Fibroblast of skin of left quadriceps (primary cell): ENCODE results near the gene TMEM131L.
"Not testable (repeated sequence)": the region's sequence is repeated elsewhere in the genome, so short reads cannot be mapped to it uniquely, and the experiment has no call there.

Source experiments
- DNase-seq, 2 experiments: peaks; one replicate each; pipeline ENCODE4 v3.0.0-alpha.2; 2013; ENCODE audit warnings: low read depth in 2 of 2

TMEM131L gene

DNA sequence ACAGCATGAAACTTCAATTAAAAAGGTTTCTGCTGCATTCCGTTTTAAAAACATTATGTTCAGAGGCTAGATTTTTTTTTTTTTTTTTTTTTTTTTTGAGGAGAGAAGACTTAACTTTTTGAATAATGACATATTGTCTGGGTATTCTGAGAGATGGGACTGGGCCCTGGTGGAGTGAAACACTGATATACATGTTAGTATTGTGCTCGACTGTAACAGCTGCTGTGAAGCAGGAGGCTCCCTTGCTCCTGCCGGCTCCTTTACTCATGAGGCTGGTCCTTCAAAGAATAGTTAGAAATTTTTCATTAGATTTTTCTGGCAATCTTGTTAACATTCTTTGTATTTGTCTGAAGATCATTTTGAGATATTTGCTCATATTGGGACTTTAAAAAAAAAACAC lies 73.3 kb downstream of the TMEM131L start:
- DNase-seq = no peak

DNA sequence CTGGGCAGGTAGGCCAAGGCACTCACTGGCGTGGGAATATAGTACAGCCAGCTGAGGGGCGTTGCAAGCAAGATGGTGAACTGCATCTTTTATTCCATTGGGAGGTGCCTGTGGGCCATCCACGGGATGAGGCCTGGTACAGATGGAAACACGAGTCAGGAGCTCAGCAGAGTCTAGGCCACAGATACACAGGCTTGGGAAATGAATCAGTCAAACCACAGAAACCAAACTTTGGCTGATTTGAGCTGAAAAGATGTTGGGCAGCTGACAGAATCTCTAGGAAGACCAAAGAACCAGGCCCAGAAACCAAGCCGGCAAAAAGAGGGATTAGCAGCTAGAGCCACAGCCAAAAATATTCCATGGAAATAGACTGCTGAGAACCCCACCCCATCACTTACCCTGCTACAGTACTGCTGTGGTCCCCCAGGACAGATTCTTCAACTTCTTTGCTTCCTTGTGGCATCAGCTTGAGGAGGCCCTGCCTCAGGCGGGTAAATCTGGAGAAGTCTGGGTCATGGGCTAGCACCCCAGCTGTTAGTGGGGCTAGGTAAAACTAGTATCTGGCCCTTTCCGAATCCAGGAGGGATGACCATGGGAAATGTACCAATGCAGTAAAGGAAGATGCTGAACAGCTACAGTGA lies 75.4 kb downstream of the TMEM131L start:
- peak; percentile 96 for DNase-seq

DNA sequence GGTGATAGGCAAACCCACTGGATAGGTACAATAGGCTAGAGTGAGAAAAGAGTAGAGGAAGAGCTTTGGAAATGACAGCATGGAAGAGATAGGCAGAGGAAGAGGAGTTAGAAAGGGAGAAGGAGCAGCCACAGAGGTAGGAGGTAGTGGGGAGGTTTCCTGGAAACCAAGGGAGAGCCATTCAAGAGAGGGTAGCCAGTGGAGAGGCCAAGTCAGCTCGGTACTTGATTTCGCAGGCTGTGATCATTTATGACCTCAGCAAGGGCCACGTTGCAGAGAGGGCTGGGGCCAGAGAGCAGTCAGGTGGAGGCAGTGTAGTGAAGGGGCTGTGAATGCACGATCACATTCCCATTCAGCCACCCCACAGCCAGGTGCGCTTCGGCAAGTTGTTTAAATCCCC lies 76.0 kb downstream of the TMEM131L start:
- no peak for DNase-seq

DNA sequence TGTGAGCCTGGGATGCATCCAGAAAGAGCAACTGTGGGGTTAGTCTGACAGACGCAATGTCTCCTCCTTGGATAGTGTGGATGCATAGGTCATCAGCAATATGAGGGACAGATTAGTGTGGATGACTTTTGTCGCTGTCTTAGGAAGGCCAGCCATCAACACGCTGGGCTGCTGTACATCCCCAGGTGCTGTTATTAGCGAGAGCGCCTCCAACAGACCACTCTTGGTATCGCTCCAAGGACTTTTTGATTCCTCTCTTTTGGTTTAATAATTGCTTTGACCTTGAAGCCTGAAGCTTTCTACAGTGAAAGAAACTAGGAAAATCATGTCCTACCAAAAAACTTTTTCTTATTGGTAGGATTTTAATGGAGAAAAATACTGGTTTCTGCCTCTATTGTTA lies 76.7 kb downstream of the TMEM131L start:
- no peak for DNase-seq

DNA sequence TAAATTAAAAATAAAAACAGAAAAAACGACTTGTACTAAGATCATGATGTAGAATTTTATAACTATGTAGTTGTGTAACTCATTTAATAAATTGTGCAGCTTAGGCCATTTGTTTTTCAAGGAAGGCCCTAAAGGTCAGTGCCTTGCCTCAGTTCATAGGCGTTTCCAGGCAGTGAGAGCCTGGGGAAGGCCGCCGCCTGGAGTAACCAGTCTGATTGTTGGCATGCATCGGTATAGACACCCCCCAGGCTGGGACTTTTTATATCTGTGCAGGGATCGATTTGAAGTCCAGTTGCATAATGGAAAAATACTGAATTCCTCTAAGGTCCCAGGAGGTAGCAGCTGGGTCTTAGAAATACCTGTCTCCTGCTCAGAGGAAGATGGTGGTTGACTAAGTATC lies 77.2 kb downstream of the TMEM131L start:
- DNase-seq = no peak

DNA sequence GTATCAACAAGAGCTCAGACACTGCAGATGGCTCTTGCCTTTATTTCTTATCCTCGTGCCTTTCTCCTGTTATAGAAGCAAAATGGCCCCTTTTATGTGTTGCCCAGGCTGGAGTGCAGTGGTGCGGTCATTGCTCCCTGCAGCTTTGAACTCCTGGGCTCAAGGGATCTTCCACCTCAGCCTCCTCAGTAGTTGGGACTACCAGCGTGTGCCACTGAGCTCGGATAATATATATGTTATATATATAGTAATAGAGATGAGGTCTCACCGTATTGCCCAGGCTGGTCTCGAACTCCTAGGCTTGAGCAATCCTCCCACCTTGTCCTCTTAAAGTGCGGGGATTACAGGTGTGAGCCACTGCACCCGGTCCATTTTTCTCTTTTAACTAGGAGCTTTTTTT lies 79.7 kb downstream of the TMEM131L start:
- DNase-seq = no peak

DNA sequence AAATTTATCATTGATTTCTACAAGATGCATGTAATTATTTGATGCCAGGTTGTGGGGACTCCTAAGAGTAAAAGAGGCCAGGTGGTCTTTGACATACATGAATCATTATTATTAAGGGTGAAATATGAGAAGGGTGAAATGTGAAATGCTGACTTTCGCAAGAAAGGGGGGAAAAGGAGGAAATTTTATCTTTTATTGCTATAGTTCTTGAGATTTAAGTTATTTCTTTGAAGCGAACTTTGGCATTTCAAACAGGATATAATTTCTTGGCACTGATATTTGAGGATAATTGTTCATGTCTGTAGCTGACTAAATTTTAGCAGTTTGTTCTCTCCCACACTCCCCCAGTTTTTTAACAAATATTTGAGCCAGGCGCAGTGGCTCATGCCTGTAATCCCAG lies 80.1 kb downstream of the TMEM131L start:
- DNase-seq = no peak

DNA sequence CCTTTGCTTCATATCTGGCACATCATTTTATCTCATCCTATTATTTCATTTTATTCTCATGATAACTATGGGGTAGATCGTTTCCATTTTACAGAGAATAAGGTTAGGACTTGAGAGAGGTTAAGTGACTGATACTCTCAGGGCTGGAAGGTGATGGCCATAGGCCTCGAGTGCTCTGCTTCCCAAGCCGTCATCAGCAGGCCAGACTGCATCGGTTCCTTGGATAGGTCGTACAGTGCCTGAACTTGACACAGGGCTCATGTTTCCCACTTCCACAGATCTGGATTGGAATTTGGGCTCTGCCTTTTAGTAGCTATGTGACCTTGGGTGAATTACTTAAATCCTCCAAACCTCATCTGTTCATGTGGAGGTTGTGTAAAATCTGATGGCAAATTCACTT lies 81.4 kb downstream of the TMEM131L start:
- DNase-seq = no peak

DNA sequence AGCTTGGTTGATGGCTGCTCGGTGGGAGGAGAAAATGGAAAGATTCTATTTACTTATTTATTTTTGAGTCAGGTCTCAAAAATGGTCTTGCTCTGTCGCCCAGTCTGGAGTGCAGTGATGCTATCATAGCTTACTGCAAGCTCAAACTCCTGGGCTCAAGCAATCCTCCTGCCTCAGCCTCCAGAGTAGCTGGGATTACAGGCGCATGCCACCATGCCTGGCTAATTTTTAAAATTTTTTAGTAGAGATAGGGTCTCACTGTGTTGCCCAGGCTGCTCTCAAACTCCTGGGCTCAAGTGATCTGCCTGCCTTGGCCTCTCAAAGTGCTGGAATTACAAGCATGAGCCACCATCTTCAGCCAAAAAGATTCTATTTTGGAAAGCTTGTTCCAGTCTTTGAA lies 82.7 kb downstream of the TMEM131L start:
- DNase-seq = not testable (repeated sequence)

DNA sequence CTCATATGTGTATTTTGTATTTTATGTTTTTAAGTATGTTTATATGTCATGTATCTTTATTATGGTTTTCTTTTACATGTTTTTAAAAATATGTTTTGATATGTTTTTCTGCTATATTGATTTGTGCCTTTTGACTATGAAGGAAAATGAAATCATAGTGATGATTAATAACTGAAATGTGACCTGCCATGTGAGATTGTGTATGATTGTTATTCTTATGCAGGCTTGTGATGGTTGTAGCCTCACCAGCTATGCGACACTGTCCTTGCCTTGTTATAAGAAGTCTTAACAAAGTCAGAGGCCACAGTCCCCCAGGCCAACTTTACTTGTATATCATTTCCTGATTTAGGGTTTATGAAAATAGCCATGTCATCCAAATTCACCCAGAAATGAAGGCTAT lies 83.2 kb downstream of the TMEM131L start:
- no peak for DNase-seq

DNA sequence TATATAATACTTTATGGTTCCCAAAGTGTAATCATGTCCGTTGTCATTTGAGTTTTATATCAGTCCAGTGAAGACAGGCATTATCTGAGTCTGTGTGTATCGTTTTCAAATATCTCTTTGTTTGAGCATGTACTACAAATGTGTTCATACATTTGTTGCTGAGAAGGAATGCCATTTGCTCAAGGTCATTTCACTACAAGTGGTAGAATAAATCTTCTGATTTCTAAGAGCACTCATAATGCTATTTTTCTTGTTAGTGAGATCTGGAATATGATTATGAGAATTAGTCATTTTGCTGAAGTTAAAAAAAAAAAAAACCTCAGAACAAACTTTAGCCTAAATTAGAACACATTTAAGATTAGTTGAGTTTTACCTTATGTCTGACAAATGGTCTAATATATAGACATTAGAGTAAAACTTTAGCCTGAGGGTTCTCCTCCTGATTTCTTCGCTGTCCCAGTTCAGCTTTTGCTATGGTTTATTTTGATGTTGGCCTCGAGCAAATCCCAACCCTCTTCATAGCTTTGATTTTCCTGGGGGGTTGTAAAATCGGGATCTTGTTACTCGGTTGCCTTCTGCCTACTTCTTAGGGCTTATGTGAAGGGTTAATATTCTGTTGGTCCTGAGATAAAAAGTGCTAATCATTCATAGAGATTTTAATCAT lies 87.1 kb downstream of the TMEM131L start:
- DNase-seq = no peak

DNA sequence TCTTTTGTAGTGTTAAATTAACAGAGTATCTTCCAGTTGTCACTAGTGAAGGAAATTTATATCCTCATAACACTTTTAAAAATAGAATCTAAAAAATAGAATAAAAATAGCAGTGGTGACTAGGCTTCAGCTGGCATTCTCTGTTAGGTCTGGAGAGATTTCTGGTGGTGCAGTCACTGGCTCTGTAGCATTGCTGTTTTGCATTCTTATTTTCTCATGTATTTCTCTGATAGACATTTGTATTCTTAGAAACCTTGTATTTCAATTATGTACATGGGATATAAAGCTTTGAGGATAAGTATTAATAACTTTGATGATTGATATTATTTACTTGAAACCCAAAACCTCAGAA lies 87.6 kb downstream of the TMEM131L start:
- no peak for DNase-seq

DNA sequence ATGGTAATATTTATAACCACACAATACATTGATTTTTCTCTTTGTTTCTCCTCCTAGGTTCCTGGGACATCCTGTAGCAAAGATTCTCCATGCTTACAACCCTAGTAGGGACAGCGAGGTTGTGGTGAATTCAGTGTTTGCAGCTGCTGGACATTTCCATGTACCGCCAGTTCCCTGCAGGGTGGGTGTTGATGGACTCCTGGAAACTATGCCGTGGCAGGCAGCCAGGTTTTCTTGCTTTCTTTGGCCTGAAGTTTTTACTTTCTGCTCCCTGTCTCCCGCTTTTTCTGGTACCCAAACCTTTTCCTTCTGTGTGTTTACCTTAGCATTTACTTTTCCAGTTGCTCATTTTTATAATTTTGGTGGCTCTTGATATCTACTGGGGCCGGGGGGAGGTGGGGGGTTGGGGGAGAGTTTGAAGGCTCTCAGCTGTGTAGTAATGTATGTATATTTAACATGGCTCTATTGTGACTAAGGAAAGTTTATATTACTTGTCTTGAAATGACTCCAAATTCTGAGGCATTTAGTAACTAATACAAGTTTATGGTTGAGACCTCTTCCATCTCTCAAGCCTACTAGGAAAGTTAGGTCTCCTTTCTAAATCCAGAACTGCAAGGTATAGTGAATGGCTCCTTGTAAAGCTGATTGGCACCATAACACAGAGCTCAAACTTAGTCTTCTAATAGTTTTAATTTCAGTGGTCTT lies 89.7 kb downstream of the TMEM131L start:
- peak; percentile 66 to 69 for DNase-seq

DNA sequence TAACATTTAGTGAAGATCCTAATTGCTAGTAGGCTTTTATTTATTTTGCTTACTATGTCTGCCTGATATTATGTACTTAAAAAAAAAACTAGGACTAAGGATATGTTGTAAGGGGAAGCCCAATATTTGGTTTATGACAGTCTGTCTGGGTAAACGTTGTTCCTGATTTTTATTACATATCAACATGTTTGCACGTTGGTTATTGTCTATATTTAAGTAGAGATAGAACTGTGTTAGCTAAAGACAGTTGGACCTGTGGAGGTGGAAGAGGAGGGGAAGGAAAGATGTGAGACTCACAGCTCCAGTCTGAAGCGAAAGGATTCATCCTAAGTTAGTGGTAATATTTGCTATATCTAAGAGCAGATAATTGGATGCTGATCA lies 90.3 kb downstream of the TMEM131L start:
- DNase-seq = no peak

DNA sequence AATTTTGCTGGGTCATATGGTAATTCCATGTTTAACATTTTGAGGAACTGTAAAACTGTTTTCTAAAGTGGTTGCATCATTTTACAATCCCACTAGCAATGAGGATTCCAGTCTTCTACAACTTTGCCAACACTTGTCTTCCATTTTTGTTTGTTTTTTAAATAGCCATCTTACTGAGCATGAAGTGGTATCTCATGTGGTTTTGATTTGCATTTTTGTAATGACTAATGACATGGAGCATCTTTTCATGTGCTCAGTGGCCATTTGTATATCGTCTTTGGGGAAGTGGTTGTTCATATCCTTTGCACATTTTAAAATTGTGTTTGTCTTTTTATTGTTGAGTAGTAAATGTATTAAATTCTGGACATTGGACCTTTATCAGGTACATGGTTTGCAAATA lies 94.7 kb downstream of the TMEM131L start:
- no peak for DNase-seq

DNA sequence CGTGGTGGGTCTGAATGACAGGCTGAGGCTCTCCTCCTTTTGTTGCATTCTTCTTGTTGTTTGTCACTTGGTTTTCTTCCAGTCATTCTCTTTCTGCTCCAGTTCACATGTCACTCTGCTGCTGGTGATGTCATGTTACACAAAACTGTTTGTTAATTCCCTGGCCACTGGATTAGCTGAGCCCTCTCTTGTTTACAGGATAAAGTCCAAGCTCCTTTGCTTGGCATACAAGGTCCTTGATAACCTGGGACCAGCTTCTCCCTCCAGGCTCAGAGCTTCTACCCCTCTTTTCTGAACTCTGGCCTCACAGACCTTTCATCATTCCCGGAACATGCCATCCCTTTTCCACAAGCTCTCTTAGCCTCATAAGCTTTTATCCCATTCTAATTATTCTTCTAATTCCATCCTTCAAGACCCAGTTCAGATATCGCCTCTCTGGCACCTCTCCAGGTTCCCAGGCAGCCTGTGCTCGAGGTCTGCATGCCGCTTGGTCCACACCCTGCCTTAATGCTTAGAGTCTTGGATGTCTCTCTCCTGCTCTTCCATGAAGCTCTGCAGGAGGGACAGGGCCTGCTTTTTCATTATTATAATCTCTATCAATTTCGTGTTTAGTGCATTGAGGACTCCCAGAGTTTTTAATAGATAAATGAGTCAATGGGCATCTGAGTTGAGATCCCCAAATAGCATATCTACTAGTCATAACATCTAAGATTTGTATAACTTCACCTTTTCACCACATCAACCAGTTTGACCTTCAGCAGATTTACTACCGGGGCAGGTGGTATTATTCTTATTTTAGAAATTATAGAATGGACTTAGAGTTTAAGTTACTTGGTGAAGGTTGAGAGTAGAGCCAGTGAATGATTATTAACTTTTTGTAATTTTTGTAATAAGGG lies 98.7 kb downstream of the TMEM131L start:
- no peak for DNase-seq

DNA sequence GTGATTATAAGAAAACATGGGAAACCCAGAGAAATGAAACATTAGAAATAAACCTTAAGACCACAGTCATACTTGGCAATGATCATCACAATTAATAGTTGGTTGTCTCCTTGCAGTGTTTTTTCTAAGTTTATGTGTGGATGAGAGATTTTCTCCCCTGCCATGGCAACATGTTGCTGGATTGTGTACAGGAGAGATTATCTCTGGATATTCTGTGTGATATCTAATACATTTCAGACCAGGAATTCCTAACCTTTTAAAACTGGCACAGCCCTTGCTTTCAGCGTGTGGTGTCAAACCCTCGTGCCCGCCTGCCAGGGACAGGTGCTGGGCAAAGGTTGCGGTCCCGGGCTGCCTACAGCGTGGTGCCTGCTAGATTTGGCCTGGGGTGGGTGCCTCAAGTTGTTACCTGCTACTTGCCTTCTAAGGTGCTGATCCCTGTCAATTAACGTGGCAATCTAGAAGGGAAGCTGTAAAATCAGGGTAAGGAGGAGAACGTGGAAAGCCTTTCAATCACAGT lies 100.5 kb downstream of the TMEM131L start:
- DNase-seq = no peak

DNA sequence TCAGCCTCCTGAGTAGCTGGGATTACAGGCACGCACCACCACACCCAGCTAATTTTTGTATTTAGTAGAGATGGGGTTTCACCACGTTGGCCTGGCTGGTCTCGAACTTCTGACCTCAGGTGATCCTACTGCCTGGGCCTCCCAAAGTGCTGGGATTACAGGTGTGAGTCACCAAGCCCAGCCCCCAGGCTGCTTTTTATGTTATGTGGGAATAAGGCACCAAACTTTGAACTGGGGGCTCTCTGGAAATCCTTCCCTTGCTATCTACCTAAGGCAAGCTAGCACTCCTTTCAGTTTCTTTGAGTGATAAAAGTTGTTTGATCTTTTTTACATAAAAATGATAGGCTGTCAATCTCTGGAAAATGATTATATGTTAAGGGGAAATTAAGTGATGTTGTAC lies 101.5 kb downstream of the TMEM131L start:
- not testable (repeated sequence) for DNase-seq

DNA sequence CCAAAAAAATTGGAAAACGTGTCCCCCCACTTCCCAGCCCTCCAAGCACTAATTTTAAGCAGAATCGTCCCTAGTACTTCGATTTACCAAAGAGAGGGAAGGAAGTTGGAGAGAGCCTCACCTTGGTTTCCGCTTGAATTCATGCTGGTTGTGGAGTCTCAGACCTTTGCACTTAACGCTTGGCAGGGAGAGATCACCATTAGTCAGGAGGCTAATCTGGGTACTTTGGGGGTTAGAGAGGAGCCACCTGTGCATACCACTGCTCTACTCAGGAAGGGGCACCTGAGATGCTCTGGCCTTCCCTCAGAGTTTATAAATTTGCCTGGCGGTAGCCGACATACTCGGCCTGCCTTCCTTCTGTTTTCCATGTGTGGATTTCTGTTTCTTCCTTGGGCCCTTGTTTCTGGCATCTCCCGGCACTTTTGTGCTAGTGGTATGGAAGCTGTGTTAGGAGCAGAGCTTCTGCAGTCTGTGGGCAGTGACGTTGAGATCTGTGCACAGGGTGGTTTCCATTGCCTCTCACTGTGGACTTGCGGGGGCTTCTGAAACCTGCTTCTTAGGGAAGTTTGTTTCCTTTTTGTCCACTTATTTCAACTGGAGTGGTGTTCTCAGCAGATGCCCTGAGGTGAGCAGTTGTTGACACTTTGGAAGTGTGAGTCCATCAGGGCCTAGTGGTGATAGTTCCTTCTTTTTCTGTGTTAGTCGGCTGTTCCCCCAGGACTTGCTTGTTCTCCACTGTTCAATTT lies 104.2 kb downstream of the TMEM131L start:
- no peak for DNase-seq

DNA sequence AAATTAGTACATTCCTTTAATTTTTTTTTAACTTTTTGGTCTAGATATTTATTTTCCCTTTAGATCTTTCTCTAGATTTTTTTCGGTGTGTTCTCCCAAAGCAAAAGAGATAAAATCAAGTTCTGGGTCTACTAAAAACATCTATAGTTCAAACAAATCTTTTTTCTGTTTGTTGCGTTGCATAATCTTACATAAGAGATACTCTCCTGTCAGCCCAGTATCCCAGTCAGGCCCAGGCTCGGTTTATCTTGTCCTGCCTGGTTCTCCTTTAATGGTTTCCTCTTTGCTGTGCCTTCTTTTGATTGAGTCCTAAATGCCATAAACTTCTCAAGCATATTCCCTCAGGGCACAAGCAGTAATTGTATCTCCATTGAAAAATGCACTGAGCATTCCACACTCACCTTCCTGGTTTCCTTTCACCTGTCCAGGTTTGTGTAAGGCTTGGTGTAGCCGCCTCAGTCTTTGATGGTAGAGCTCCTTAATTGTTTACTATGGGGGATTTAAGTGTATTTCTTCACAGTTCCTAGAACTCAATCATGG lies 104.9 kb downstream of the TMEM131L start:
- no peak for DNase-seq

DNA sequence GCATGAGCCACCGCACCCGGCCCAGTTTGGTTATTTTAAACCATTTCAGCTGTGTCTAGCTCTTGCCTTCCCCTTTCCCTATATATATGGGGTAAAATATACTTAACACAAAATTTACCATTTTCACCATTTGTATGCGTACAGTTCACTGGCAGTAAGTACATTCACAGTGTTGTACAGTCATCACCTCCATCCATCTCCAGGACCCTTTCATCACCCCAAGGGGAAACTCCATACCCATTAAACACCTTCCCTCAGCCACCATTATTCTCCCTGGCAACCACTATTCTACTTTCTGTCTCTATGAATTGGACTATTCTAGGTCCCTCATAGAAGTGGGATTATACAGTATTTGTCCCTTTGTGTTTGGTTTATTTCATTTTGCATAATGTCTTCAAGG lies 106.4 kb downstream of the TMEM131L start:
- no peak for DNase-seq
